Right lobe of liver (tissue), 4 donors: ENCODE results near the gene FRMD4A.

Experiments used
- CTCF ChIP-seq, 4 donors: fragments of 200-600 bp in 3 of 4; fragments of 450-650 bp in 1 of 4; IDR thresholded peaks; one replicate each; pipeline versions ENCODE4 v1.5.1 to v1.8.0; 2016 to 2022; ENCODE audit warnings: antibody characterized with exemption in 4 of 4, mild to moderate bottlenecking in 2 of 4
- POLR2A ChIP-seq: fragments of 450-650 bp; IDR thresholded peaks from one replicate; pipeline ENCODE4 v1.6.1; 2017; ENCODE audit warnings: antibody characterized with exemption, mild to moderate bottlenecking
- donor health status: DM: no; HTN: no; CAD: no.
- donor health status: DM: no; HTN: no; CAD: no.
- donor health status: DM: no; HTN: yes; CAD: no.

GRCh38 chr10:13915710-13916109 is 415.0 kb downstream of the FRMD4A start:
- TF ChIP-seq CTCF (IDR thresholded peaks at IDR 0.05) (no peak), POLR2A (no peak)
